Uterus (tissue), 2 donors: ENCODE measurements around the gene MT1B.

Experiments used
- POLR2A ChIP-seq, 2 donors: fragments of 450-650 bp; IDR thresholded peaks; one replicate each; pipeline ENCODE4 v1.6.1; 2016; ENCODE audit warnings: antibody characterized with exemption in 2 of 2, mild to moderate bottlenecking in 1 of 2, moderate library complexity in 1 of 2
- TF ChIP-seq, protein P1 (sequence below), 4 experiments: fragments of 200-600 bp in 2 of 4; fragments of 450-650 bp in 2 of 4; sonication (generic) in 2 of 4; IDR thresholded peaks; one replicate each; pipeline ENCODE4 v1.5.1; 2016 to 2019; ENCODE audit warnings: antibody characterized with exemption in 4 of 4, mild to moderate bottlenecking in 2 of 4, moderate library complexity in 1 of 4

DNA sequence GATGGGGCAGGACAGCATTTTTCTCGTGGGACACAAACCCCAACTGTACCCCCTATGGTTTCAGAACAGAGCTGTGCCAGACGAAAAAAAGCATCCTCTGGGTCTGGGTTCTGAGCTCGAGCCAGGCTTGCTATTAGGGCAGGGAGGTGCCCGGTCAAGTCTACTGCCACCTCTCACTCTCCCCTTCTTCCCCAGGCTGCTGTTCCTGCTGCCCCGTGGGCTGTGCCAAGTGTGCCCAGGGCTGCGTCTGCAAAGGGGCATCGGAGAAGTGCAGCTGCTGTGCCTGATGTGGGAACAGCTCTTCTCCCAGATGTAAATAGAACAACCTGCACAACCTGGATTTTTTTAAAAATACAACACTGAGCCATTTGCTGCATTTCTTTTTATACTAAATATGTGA, 25.0 kb upstream of the MT1B start:
- TF ChIP-seq, protein P1, sequence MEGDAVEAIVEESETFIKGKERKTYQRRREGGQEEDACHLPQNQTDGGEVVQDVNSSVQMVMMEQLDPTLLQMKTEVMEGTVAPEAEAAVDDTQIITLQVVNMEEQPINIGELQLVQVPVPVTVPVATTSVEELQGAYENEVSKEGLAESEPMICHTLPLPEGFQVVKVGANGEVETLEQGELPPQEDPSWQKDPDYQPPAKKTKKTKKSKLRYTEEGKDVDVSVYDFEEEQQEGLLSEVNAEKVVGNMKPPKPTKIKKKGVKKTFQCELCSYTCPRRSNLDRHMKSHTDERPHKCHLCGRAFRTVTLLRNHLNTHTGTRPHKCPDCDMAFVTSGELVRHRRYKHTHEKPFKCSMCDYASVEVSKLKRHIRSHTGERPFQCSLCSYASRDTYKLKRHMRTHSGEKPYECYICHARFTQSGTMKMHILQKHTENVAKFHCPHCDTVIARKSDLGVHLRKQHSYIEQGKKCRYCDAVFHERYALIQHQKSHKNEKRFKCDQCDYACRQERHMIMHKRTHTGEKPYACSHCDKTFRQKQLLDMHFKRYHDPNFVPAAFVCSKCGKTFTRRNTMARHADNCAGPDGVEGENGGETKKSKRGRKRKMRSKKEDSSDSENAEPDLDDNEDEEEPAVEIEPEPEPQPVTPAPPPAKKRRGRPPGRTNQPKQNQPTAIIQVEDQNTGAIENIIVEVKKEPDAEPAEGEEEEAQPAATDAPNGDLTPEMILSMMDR (IDR thresholded peaks at IDR 0.05), result no peak
- no peak for TF ChIP-seq POLR2A (IDR thresholded peaks at IDR 0.05)
